HG03439 (cell line): ENCODE results near the gene PRSS50.
"Not testable (repeated sequence)": the region's sequence is repeated elsewhere in the genome, so short reads cannot be mapped to it uniquely, and the experiment has no call there.

Experiments used
- ATAC-seq: cut with Tn5 transposase; IDR thresholded peaks from one replicate; pipeline ENCODE4 v1.9.1; 2021; ENCODE audit warnings: mild to moderate bottlenecking, moderate library complexity; ENCODE audit not compliant: unreplicated experiment

The PRSS50 gene

GRCh38 chr3:46717447-46718231 is at the start of gene PRSS50:
Gene PRSS50 (minus strand): TSS chr3:46717869. CDS start chr3:46717824, 45 bp downstream.
- no peak for ATAC-seq

DNA sequence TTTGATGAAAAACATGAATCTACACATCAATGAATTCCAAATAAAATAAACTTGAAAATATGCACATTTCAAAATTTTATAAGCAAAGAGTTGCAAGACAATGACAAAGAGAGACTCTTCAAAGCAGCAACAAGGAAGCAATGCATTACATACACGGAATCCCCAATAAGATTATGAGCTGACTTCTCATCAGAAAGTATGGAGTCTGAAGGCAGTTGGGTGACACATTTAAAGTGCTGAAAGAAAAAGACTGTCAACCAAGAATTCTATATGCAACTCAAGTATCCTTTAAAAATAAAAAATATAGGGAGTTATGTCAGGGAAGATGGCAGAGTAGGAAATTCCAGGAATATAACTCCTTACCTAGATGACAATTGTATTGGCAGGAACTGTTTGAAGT is 46.5 kb upstream of the PRSS50 start:
- no peak for ATAC-seq

DNA sequence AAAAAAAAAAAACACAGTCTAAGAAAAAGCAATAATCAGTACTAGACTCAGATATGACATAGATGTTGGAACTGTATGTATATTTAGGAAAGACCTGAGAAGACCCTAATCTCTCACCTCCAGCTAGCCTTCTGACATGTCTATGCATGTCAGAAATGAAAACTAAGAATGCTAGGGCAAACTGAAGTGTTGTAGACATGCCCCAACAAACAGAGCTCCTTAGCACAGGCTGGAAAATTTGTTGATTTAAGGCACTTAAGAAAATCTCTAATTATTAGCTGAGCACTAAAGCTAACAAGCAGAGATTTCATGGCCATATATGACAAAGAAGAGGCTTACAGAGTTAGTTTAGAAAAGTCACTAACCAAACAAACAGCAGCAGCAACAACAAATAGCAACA is 45.5 kb upstream of the PRSS50 start:
- no peak for ATAC-seq

- no peak for ATAC-seq
These were observed 41.8 kb upstream of the PRSS50 start for GRCh38 chr3:46759239-46760167.

DNA sequence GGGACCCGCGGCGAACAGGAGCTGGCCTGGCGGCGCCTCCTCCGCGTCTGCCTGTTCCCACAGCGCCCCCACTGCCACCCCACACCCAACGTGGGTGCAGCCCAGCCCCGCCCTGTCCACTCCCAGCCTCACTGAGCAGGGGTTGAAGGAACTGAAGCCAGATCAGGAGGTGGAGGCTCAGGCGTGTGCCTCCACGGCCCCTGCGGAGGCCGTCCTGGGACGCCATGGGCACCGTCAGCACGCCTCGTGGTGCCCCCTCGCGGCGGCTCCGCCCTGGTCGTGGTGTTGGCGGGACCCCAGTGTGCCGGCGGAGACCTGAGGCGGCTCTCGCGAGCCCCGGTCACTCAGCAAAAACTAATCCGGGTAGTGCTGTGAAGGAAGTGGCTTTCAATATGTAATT is 39.0 kb upstream of the PRSS50 start:
- no peak for ATAC-seq

GRCh38 chr3:46755646-46756045 is 38.0 kb upstream of the PRSS50 start:
- ATAC-seq: no peak

DNA sequence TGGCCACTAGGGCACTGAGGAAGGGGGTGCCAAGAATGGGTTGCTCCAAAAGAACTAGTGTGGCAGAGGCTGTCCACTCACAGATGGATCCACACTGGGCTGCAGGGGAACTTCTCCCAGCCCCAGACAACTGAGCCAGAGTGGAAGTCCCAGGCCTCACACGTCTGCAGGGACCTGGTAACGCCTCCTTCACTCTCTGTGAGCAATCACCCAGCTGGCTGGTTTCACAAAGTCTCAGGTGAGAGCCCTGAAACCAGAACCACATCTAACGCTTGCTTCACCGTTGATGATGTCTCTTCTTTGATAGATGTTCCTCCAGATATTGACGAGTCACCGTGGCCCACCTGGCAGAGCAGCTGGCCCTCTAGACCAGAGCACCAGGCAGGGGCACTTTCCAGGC is 35.5 kb upstream of the PRSS50 start:
- ATAC-seq: not testable (repeated sequence)

DNA sequence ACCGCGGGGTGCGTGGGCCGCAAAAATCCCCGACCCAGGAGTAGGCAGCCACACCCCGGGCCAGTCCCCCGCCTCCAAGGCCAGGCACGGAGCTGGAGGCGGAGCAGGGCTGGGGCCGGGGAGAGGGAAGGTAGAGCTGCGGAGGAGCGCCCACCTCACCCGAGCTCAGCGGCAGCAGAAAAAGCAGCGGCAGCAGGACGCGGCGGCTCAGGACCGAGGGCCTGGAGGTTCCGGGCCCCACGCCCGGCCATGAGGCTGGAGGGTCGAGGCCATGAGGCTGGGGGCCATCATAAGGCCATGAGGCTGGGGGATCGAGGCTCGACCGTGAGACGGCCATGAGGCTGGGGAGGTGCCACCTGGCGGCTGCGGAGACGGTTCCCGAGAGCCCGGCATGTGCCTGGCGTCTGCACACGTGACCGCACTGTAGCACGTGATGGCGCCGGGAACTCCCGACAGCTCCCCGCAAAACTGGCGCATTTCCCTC is 32.9 kb upstream of the PRSS50 start:
- ATAC-seq: no peak

- ATAC-seq: no peak
These were observed 31.5 kb upstream of the PRSS50 start for GRCh38 chr3:46749129-46749528.

DNA sequence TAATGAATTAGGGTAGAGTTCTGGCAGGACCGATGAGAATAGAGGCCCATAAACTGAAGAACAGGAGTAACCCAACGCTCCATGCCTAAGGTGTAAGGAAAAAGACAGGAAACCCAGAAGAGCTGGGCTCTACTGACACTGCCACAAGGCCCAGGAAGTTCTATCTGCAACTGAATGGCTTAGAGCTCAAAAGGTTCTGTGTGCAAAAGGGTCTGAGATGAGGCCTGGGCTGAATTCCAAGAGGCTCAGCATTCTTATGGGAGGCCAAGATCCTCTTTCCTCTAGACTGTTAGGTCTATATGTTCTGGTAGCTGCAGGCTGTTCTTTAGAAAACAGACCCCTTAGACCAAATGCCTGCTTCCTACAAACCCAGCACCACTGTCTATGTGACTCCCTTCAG is 30.5 kb upstream of the PRSS50 start:
- ATAC-seq: no peak

DNA sequence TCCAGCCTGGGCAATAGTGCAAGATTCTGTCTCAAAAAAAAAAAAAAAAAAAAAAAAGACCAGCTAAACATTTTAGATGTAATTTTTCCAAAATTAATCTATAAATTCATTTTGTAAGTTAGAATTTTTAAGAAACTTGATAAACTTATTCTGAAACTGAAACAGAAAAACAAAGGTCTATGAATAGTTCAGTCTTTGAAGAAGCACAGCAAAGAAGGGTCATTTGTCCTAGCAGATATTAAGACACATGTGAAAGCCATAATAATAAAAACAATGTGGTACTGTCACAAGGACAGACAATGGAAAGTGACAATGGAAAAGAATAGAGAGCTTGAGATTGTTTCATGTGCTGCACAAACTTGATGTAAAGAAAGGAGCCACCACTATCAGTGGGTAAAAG is 29.0 kb upstream of the PRSS50 start:
- no peak for ATAC-seq

DNA sequence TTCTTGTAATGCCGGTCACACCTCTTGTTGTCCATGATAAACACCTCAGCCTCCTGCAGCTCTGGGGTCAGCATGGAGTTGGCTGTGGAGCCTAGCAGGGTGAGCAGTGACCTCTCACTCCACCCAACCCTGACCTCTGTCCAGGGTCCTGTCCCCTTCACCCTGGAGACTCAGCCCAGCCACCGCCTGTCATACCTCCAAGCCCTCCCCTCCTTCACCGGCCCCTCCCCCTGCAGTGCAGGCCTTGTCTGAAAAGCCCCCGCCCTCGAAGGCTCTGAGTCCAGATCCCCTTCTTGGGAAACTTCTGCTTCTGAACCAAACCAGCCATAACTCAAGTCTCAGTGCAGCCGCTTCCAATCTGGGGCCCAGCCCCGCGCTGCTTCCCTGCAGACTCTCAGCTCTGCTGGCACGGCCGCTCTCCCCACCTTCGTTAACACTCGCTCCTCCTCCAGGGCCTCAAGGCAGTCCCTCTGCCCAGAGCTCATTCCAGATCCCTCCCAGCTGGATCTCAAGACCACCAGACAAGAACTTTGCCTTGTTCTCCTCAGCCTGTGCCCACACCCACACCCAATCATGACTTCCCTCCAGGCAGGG is 25.4 kb upstream of the PRSS50 start:
- no peak for ATAC-seq

- not testable (repeated sequence) for ATAC-seq
These were observed 21.9 kb upstream of the PRSS50 start for GRCh38 chr3:46739565-46739964.

GRCh38 chr3:46737329-46737731 is 19.7 kb upstream of the PRSS50 start:
- no peak for ATAC-seq

DNA sequence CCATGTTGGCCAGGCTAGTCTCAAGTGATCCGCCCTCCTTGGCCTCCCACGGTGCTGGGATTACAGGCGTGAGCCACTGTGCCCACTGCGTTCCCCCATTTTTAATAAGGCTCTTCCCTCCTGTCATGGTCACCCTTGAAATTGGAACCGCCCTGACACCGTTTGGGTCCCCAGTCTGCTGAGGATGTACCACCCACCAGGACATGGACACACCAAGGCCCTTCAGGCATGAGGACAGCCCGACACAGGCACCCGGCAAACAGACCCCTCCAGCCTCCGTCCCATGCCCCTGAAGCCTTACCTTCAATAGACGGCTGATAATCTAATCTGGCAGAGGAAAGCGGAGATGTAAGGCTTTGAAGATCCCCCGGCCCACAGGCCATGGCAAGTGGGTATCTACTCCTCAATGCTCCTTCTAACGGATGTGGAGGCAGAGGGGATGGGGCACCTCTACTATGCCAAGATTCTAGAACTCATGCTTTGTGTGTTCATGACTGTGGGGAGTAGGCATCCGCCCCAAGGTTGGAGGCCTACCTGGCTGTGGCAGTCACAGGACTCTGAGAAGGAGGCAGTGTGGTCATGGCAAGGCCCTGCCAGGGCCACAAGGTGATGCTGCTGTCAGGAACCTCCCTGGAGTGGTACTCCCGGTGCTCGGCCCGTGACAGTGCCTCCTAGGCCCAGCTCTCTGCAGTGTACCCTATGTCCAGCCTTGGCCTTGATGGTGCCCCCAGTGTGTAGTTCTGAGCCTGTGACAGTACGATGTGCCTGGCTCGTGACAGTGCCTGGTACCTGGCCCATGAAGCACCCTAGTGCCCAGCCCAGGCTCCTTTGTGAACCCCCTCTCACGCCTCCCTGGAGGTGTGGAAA is 18.6 kb upstream of the PRSS50 start:
- no peak for ATAC-seq

GRCh38 chr3:46734773-46735172 is 17.1 kb upstream of the PRSS50 start:
- ATAC-seq: no peak

- no peak for ATAC-seq
These were observed 15.5 kb upstream of the PRSS50 start for GRCh38 chr3:46733026-46733800.

DNA sequence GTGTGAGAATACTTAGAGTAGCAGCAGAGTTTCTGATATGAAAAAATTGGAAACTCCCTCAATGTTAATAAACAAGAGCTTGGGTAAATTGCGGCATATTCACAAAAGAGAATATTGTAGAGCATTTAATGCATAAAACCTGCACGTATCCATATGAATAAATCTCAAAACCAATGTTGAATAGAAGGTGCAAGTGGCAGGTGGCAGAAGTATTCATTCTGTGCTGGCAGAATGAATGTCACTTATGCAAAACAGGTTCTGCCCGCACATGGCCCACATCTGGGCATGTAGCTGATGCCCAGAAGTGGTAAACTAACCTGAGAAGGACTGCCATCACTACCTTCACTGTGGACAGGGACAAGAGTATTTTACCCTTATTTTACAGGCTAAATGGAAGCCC is 14.1 kb upstream of the PRSS50 start:
- ATAC-seq: no peak

- ATAC-seq: no peak
These were observed 13.2 kb upstream of the PRSS50 start for GRCh38 chr3:46730819-46731218.

- no peak for ATAC-seq
These were observed 11.4 kb upstream of the PRSS50 start for GRCh38 chr3:46729038-46729437.
